GM12878 (cell line): ENCODE data around the gene HDHD2.

Experiments used
- CBFB ChIP-seq: IDR thresholded peaks from 2 replicates; pipeline ENCODE4 v1.6.1; 2016; ENCODE audit warnings: antibody characterized with exemption, low read depth
- CBX5 ChIP-seq: sonication (generic); IDR thresholded peaks from 2 replicates; pipeline ENCODE4 v1.6.1; 2016; ENCODE audit warnings: low read depth, moderate library complexity, mild to moderate bottlenecking, inconsistent platforms
- IKZF2 ChIP-seq, 2 experiments: fragments of 450-650 bp; IDR thresholded peaks; 2 replicates each; pipeline ENCODE4 v1.6.1; 2017; ENCODE audit warnings: mild to moderate bottlenecking in 2 of 2, moderate library complexity in 2 of 2
- POLR2A ChIP-seq: IDR thresholded peaks from 2 replicates; pipeline ENCODE4 v1.6.1; 2011; ENCODE audit warnings: low read depth, mild to moderate bottlenecking, low read length
- POLR2AphosphoS5 ChIP-seq: IDR thresholded peaks from 2 replicates; pipeline ENCODE4 v1.6.1; 2011; ENCODE audit warnings: mild to moderate bottlenecking, low read length, inconsistent platforms
- SMC3 ChIP-seq: IDR thresholded peaks from 2 replicates; pipeline ENCODE4 v1.6.1; 2011; ENCODE audit warnings: low read length, improper control_type of control experiment, borderline replicate concordance

DNA sequence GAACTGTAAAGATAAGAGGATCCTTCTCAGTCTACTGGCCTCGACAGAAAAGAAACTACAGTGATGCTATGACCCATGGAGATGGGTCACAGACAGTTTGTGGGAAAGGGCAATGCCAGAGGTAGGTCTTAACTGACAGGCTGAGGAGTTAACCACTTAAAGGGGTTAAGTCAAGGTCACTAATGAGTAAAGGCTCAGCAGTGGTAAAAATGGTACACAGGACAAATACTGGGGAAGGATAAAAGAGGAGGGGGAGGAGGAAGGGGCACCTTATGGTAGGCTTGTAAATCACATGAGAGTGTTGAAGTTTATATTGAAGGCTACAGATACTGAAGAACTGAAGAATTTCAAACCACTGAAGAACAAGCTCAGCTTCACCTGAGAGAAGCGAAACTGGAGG is 16.0 kb upstream of the HDHD2 start:
- TF ChIP-seq CBFB (no peak), POLR2AphosphoS5 (no peak), POLR2A (no peak), CBX5 (no peak), SMC3 (no peak), IKZF2 (IDR thresholded peaks at IDR 0.05) (no peak)
